GM06990 (cell line): ENCODE measurements around the gene PRR19.

Experiments used
- DNase-seq: peaks from one replicate; pipeline ENCODE4 v3.0.0-alpha.2; 2011; ENCODE audit not compliant: insufficient read length; ENCODE audit errors: extremely low read depth
- H3K27me3 ChIP-seq: replicated peaks from 2 replicates; pipeline ENCODE4 v1.6.0; 2011; ENCODE audit warnings: low read length; ENCODE audit not compliant: control insufficient read depth, insufficient read depth
- H3K36me3 ChIP-seq: 2 replicates; pipeline ENCODE4 v1.5.1; 2011; ENCODE audit warnings: low read length; ENCODE audit not compliant: control insufficient read depth, insufficient read depth
- H3K4me3 ChIP-seq: replicated peaks from 2 replicates; pipeline ENCODE4 v1.5.1; 2011; ENCODE audit warnings: low read depth, mild to moderate bottlenecking, control low read depth, low read length
- TF ChIP-seq, protein P1 (sequence below): IDR thresholded peaks from 2 replicates; pipeline ENCODE4 v1.5.1; 2011; ENCODE audit warnings: low read length, control low read depth, mild to moderate bottlenecking, inconsistent platforms; ENCODE audit not compliant: insufficient read depth, poor library complexity, severe bottlenecking

PRR19 gene

GRCh38 chr19:42287827-42288107, 14.2 kb upstream of the PRR19 start:
- TF ChIP-seq, protein P1, sequence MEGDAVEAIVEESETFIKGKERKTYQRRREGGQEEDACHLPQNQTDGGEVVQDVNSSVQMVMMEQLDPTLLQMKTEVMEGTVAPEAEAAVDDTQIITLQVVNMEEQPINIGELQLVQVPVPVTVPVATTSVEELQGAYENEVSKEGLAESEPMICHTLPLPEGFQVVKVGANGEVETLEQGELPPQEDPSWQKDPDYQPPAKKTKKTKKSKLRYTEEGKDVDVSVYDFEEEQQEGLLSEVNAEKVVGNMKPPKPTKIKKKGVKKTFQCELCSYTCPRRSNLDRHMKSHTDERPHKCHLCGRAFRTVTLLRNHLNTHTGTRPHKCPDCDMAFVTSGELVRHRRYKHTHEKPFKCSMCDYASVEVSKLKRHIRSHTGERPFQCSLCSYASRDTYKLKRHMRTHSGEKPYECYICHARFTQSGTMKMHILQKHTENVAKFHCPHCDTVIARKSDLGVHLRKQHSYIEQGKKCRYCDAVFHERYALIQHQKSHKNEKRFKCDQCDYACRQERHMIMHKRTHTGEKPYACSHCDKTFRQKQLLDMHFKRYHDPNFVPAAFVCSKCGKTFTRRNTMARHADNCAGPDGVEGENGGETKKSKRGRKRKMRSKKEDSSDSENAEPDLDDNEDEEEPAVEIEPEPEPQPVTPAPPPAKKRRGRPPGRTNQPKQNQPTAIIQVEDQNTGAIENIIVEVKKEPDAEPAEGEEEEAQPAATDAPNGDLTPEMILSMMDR = no peak
- no peak for DNase-seq
- no peaks in the 10 kb centered on the region for H3K27me3 ChIP-seq
- no peak overlapping the region for H3K4me3 ChIP-seq
- peaks cover 42% of the 10 kb centered on the region for H3K36me3 ChIP-seq

GRCh38 chr19:42288387-42288786, 13.5 kb upstream of the PRR19 start:
- Histone ChIP-seq H3K36me3 (peaks cover 46% of the 10 kb centered on the region), H3K4me3 (no peak overlapping the region), H3K27me3 (no peaks in the 10 kb centered on the region)
- no peak for DNase-seq
- TF ChIP-seq, protein P1 = no peak

- no peak overlapping the region for H3K4me3 ChIP-seq
- TF ChIP-seq, protein P1 = no peak
- peaks cover 49% of the 10 kb centered on the region for H3K36me3 ChIP-seq
- no peaks in the 10 kb centered on the region for H3K27me3 ChIP-seq
- DNase-seq = peak; percentile 4
Observed at GRCh38 chr19:42288881-42289555, 12.9 kb upstream of the PRR19 start.

DNA sequence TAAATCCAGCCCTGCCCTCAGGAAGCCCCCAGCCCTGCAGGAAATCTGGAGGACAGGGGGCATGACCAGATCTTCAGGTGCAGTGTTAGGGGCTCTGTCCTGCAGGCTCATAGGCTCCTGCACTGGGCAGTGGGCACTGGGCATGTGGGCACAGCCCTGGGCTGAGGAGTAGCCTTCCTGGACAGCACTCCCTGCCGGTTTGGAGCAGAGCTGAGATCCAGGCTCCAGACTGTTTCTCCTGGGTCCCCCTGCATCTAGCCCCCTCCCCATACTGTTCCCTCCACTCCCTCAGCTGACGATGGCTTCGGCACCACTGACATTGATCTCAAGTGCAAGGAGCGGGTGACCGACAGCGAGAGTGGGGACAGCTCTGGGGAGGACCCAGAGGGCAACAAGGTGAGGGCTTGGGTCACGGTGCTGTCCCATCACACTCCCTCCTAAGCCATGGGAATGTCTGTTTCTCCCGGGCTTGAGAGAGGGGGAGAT, 12.3 kb upstream of the PRR19 start:
- TF ChIP-seq, protein P1 = no peak
- DNase-seq = peak; percentile 3
- Histone ChIP-seq H3K27me3 (no peaks in the 10 kb centered on the region), H3K36me3 (peaks cover 54% of the 10 kb centered on the region), H3K4me3 (no peak overlapping the region)

GRCh38 chr19:42290136-42290522, 11.8 kb upstream of the PRR19 start:
- TF ChIP-seq, protein P1 = no peak
- Histone ChIP-seq H3K36me3 (peaks cover 56% of the 10 kb centered on the region), H3K4me3 (no peak overlapping the region), H3K27me3 (no peaks in the 10 kb centered on the region)
- DNase-seq = no peak
